Fibroblast of upper back skin (primary cell): ENCODE data around the gene REPS1.
"Not testable (repeated sequence)": the region's sequence is repeated elsewhere in the genome, so short reads cannot be mapped to it uniquely, and the experiment has no call there.

ENCODE experiments used
- DNase-seq: peaks from one replicate; pipeline ENCODE4 v3.0.0-alpha.2; 2013

The REPS1 gene

GRCh38 chr6:138970856-138971425, 17.1 kb downstream of the REPS1 start:
- DNase-seq = peak; percentile 93

GRCh38 chr6:138970159-138970558, 17.9 kb downstream of the REPS1 start:
- DNase-seq = no peak

GRCh38 chr6:138966870-138967269, 21.2 kb downstream of the REPS1 start:
- DNase-seq = no peak

- no peak for DNase-seq
These were observed 22.1 kb downstream of the REPS1 start for GRCh38 chr6:138965971-138966370.

GRCh38 chr6:138965291-138965874, 22.7 kb downstream of the REPS1 start:
- no peak for DNase-seq

GRCh38 chr6:138964012-138964411, 24.0 kb downstream of the REPS1 start:
- DNase-seq = no peak

- DNase-seq = no peak
These were observed 24.5 kb downstream of the REPS1 start for GRCh38 chr6:138963531-138963930.

- DNase-seq = no peak
These were observed 24.9 kb downstream of the REPS1 start for GRCh38 chr6:138963119-138963518.

GRCh38 chr6:138959521-138959920, 28.5 kb downstream of the REPS1 start:
- DNase-seq = no peak

GRCh38 chr6:138958595-138958994, 29.5 kb downstream of the REPS1 start:
- DNase-seq = no peak

- DNase-seq = no peak
These were observed 30.1 kb downstream of the REPS1 start for GRCh38 chr6:138957903-138958302.

- DNase-seq = peak; percentile 63
These were observed 30.6 kb downstream of the REPS1 start for GRCh38 chr6:138957484-138957883.

- DNase-seq = no peak
These were observed 31.7 kb downstream of the REPS1 start for GRCh38 chr6:138956244-138956924.

- DNase-seq = no peak
These were observed 32.8 kb downstream of the REPS1 start for GRCh38 chr6:138955262-138955661.

- peak; percentile 68 for DNase-seq
These were observed 34.6 kb downstream of the REPS1 start for GRCh38 chr6:138953451-138953850.

GRCh38 chr6:138948546-138949179, 39.4 kb downstream of the REPS1 start:
- no peak for DNase-seq

GRCh38 chr6:138948004-138948403, 40.0 kb downstream of the REPS1 start:
- no peak for DNase-seq

GRCh38 chr6:138945354-138945753, 42.7 kb downstream of the REPS1 start:
- DNase-seq = no peak

- DNase-seq = peak; percentile 44
These were observed 43.6 kb downstream of the REPS1 start for GRCh38 chr6:138944412-138944811.

GRCh38 chr6:138943089-138943625, 44.9 kb downstream of the REPS1 start:
- DNase-seq = no peak

- DNase-seq = not testable (repeated sequence)
These were observed 51.2 kb downstream of the REPS1 start for GRCh38 chr6:138936873-138937272.

- no peak for DNase-seq
These were observed 56.4 kb downstream of the REPS1 start for GRCh38 chr6:138931660-138932059.

GRCh38 chr6:138926579-138926978, 61.5 kb downstream of the REPS1 start:
- no peak for DNase-seq

- no peak for DNase-seq
These were observed 62.2 kb downstream of the REPS1 start for GRCh38 chr6:138925806-138926205.
